BJ (cell line): ENCODE measurements around the gene CASP8AP2. TPM values are rescaled to one million over a fixed set of nuclear protein-coding genes. Genes with fewer than 3 reads are reported as not detected.
"Not testable (repeated sequence)": the region's sequence is repeated elsewhere in the genome, so short reads cannot be mapped to it uniquely, and the experiment has no call there.

Experiments used
- CTCF ChIA-PET: fragments of 350-600 bp; formaldehyde crosslinking; extraction: SDS; loops from one replicate; lab custom pipeline; 2021; ENCODE audit warnings: antibody characterized with exemption, inconsistent platforms; lab: Yijun Ruan, JAX
- POLR2A ChIA-PET: fragments of 300-600 bp; sonication (Branson Sonifier 250); formaldehyde crosslinking; extraction: SDS; loops from one replicate; lab custom pipeline; 2021; ENCODE audit warnings: antibody characterized with exemption; lab: Charles Lee
- DNase-seq: peaks from one replicate; pipeline ENCODE4 v3.0.0-alpha.2; 2011; ENCODE audit warnings: low read depth
- H3K27me3 ChIP-seq: 2 replicates; pipeline ENCODE4 v1.6.0; 2011; ENCODE audit warnings: low read length; ENCODE audit not compliant: control insufficient read depth, insufficient read depth
- H3K36me3 ChIP-seq: 2 replicates; pipeline ENCODE4 v1.5.1; 2011; ENCODE audit warnings: low read length; ENCODE audit not compliant: control insufficient read depth, insufficient read depth
- H3K4me3 ChIP-seq: 2 replicates; pipeline ENCODE4 v1.5.1; 2011; ENCODE audit warnings: low read depth, mild to moderate bottlenecking, control low read depth, low read length
- CTCF ChIP-seq: IDR thresholded peaks from 2 replicates; pipeline ENCODE4 v1.5.1; 2011; ENCODE audit warnings: low read depth, mild to moderate bottlenecking, control low read depth, inconsistent platforms, low read length, moderate library complexity; ENCODE audit not compliant: insufficient read depth
- polyA plus RNA-seq: library from polyadenylated mRNA; depleted of rRNA; stranded (reverse); fragments of >200 nt; gene quantifications from 2 replicates; pipeline ENCODE4 v1.2.3, GENCODE V29; 2011

Gene CASP8AP2
- polyA plus RNA-seq, 1 experiment: 2.7 TPM

GRCh38 chr6:89834884-89835792 is 5.5 kb downstream of the CASP8AP2 start:
- Histone ChIP-seq H3K27me3 (no peaks in the 10 kb centered on the region), H3K4me3 (no peak overlapping the region), H3K36me3 (no peaks in the 10 kb centered on the region; the same call in 1 of the 2 replicates)
- TF ChIP-seq CTCF: no peak
- ChIA-PET CTCF (no interaction called here), POLR2A (no interaction called here)
- DNase-seq: no peak

GRCh38 chr6:89836639-89837222 is 7.1 kb downstream of the CASP8AP2 start:
- TF ChIP-seq CTCF: no peak
- DNase-seq: no peak
- Histone ChIP-seq H3K36me3 (peaks cover 2% of the 10 kb centered on the region), H3K4me3 (no peak overlapping the region), H3K27me3 (no peaks in the 10 kb centered on the region)
- ChIA-PET CTCF (no interaction called here), POLR2A (interaction anchor here (0.7 kb wide), 1 partner anchor 17 kb away, joined by 11 read pairs; the partner anchor contains the start of gene MDN1)

GRCh38 chr6:89840538-89840937 is 10.9 kb downstream of the CASP8AP2 start:
- DNase-seq: no peak
- no peaks in the 10 kb centered on the region for H3K27me3 ChIP-seq
- ChIA-PET CTCF (no interaction called here), POLR2A (no interaction called here)
- H3K36me3 ChIP-seq: peaks cover 2% of the 10 kb centered on the region
- no peak overlapping the region for H3K4me3 ChIP-seq
- TF ChIP-seq CTCF: no peak

- ChIA-PET POLR2A (no interaction called here), CTCF (interaction anchor here (1.1 kb wide), 1 partner anchor 9 kb away, joined by 3 read pairs; no protein-coding TSS in a partner anchor)
- Histone ChIP-seq H3K27me3 (no peaks in the 10 kb centered on the region), H3K4me3 (no peak overlapping the region), H3K36me3 (peaks cover 2% of the 10 kb centered on the region)
- no peak for DNase-seq
- TF ChIP-seq CTCF: no peak
Measured at GRCh38 chr6:89842228-89842627, 12.5 kb downstream of the CASP8AP2 start.

- no peak for TF ChIP-seq CTCF
- ChIA-PET POLR2A (no interaction called here), CTCF (interaction anchor here (0.6 to 1.1 kb wide), 2 partner anchors 9 to 451 kb away, joined by 3 read pairs; no protein-coding TSS in a partner anchor)
- Histone ChIP-seq H3K36me3 (peaks cover 2% of the 10 kb centered on the region), H3K27me3 (no peaks in the 10 kb centered on the region), H3K4me3 (no peak overlapping the region)
- no peak for DNase-seq
Measured at GRCh38 chr6:89843070-89843469, 13.4 kb downstream of the CASP8AP2 start.

GRCh38 chr6:89847513-89847912 is 17.8 kb downstream of the CASP8AP2 start:
- POLR2A ChIA-PET, DNase-seq, CTCF ChIA-PET: not testable (repeated sequence)

More at GRCh38 chr6:89847513-89847912, 17.8 kb downstream of the CASP8AP2 start:
- H3K4me3 ChIP-seq, H3K27me3 ChIP-seq, H3K36me3 ChIP-seq: not testable (repeated sequence)
